Esophagus (tissue), 2 donors: ENCODE results near the gene ZNF516. TPM values are rescaled to one million over a fixed set of nuclear protein-coding genes. Genes with fewer than 3 reads are reported as not detected.

ENCODE experiments used
- H3K27ac ChIP-seq, 2 donors: one replicate each; pipeline ENCODE4 v1.5.1; 2013; ENCODE audit warnings: low read depth in 2 of 2, mild to moderate bottlenecking in 2 of 2, inconsistent platforms in 1 of 2, low read length in 1 of 2, moderate library complexity in 1 of 2
- H3K27me3 ChIP-seq, 2 donors: one replicate each; pipeline ENCODE4 v1.6.1; 2013; ENCODE audit warnings: low read length in 2 of 2, control low read depth in 1 of 2, mild to moderate bottlenecking in 1 of 2; ENCODE audit not compliant: insufficient read depth in 2 of 2, control insufficient read depth in 1 of 2
- H3K36me3 ChIP-seq, 2 donors: one replicate each; pipeline ENCODE4 v1.6.1; 2013; ENCODE audit warnings: low read length in 1 of 2; ENCODE audit not compliant: control insufficient read depth in 2 of 2, insufficient read depth in 2 of 2
- H3K4me1 ChIP-seq, 2 donors: one replicate each; pipeline ENCODE4 v1.6.1; 2013; ENCODE audit warnings: low read length in 1 of 2; ENCODE audit not compliant: control insufficient read depth in 2 of 2, insufficient read depth in 2 of 2
- H3K4me3 ChIP-seq, 2 donors: one replicate each; pipeline ENCODE4 v1.5.1; 2013; ENCODE audit warnings: low read length in 2 of 2, mild to moderate bottlenecking in 2 of 2, low read depth in 1 of 2, moderate library complexity in 1 of 2
- H3K9me3 ChIP-seq, 2 donors: one replicate each; pipeline ENCODE4 v1.6.1; 2013; ENCODE audit warnings: mild to moderate bottlenecking in 2 of 2, low read depth in 1 of 2, low read length in 1 of 2, moderate library complexity in 1 of 2; ENCODE audit not compliant: control insufficient read depth in 2 of 2, insufficient read depth in 1 of 2
- WGBS, 2 donors: extraction: QIAGEN DNeasy Blood & Tissue Kit; methylation state at CpG; one replicate each; pipeline ENCODE4 v1.1.7; 2013; 5-methylcytosine and 5-hydroxymethylcytosine counted together
- polyA plus RNA-seq, 2 donors: library from polyadenylated mRNA; stranded (reverse); fragments of 200-250 nt; gene quantifications; one replicate each; pipeline ENCODE4 v1.2.3, GENCODE V29; 2013
- donor health status: healthy with polysubstance abuse.
- donor health status: Bipolar disorder and iron deficiency.

ZNF516 gene
- polyA plus RNA-seq, 2 donors, result 4.0 to 5.4 TPM

- peaks cover 8 to 14% of the 10 kb centered on the region in 2 donors for H3K4me1 ChIP-seq
Measured at GRCh38 chr18:76446321-76447257, 48.5 kb downstream of the ZNF516 start.

GRCh38 chr18:76445741-76446232, 49.3 kb downstream of the ZNF516 start:
- Histone ChIP-seq H3K9me3 (no peaks in the 10 kb centered on the region), H3K27ac (peak overlapping the region in 1 of 2 donors; percentile 27), H3K4me3 (no peak overlapping the region), H3K27me3 (no peaks in the 10 kb centered on the region), H3K4me1 (peaks cover 8 to 14% of the 10 kb centered on the region in 2 donors), H3K36me3 (peaks cover 0 to 21% of the 10 kb centered on the region in 2 donors)
- 57 to 60% methylated on average over 11 of the region's 11 CpGs for WGBS, 2 donors

More at GRCh38 chr18:76446321-76447257, 48.5 kb downstream of the ZNF516 start:
- no peak overlapping the region for H3K4me3 ChIP-seq
- peaks cover 0 to 15% of the 10 kb centered on the region in 2 donors for H3K36me3 ChIP-seq
- 74 to 76% methylated on average over 20 of the region's 20 CpGs for WGBS, 2 donors
- no peaks in the 10 kb centered on the region for H3K9me3 ChIP-seq
- H3K27ac ChIP-seq, result peak overlapping the region in 1 of 2 donors; percentile 34
- H3K27me3 ChIP-seq, result no peaks in the 10 kb centered on the region

DNA sequence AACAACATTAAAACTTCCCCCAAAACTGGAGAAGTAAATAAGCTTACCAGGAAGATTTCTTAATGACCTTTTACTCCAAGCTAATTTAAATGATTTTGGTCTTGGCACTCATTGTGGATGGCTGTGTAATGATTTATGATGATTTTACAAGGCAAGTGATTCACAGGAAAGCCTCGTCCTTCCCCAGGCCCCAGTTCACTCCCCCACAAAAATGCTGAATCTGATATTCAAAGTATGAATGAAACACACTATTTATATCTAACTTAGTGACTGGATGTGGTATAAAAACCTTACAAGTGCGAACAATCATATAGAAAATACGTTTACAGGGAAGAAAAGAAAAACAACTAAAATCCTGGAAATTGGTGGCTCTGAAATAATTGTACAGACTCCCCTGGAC, 49.8 kb downstream of the ZNF516 start:
- H3K27ac ChIP-seq, result no peak overlapping the region
- H3K4me1 ChIP-seq, result peaks cover 8 to 14% of the 10 kb centered on the region in 2 donors
- WGBS, 2 donors, result 50 to 55% methylated on average over 3 of the region's 3 CpGs

DNA sequence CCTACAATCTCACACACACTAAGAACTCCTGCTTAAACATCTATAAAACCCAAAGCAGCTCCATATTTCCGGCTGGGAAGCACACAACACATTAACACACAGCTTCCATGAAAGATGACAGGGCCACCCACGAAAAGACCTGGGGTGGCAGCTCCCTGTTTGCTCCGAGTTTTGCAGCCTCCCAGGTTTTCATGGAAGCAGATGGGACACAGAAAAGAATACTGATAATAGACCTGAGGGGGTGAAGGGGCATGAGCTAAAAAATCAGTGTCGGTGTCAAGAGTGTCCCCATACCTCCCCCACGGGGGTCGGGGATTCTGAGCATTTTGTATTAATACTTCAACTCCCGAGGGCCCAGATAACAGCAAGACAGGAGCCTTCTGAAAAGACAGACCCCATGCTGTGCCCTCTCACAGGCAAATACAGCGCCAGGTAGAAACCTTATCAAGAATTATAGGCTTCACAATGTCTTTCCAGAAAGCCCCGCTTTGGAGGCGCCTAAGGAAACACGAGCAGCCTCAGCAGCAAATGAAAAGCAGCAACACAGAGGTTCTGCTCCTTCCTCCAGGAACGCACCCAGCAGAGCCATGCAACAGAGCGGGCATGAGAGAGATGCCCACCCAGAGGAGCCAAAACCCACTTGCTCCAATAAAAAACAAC, 50.5 kb downstream of the ZNF516 start:
- Histone ChIP-seq H3K27me3 (no peaks in the 10 kb centered on the region), H3K9me3 (no peaks in the 10 kb centered on the region), H3K4me3 (no peak overlapping the region), H3K4me1 (peaks cover 8 to 14% of the 10 kb centered on the region in 2 donors), H3K27ac (no peak overlapping the region), H3K36me3 (peaks cover 0 to 24% of the 10 kb centered on the region in 2 donors)
- 81 to 83% methylated on average over 13 of the region's 13 CpGs for WGBS, 2 donors

More for the DNA sequence above, 49.8 kb downstream of the ZNF516 start:
- H3K36me3 ChIP-seq, result peaks cover 0 to 24% of the 10 kb centered on the region in 2 donors
- no peaks in the 10 kb centered on the region for H3K9me3 ChIP-seq
- H3K4me3 ChIP-seq, result no peak overlapping the region
- no peaks in the 10 kb centered on the region for H3K27me3 ChIP-seq

DNA sequence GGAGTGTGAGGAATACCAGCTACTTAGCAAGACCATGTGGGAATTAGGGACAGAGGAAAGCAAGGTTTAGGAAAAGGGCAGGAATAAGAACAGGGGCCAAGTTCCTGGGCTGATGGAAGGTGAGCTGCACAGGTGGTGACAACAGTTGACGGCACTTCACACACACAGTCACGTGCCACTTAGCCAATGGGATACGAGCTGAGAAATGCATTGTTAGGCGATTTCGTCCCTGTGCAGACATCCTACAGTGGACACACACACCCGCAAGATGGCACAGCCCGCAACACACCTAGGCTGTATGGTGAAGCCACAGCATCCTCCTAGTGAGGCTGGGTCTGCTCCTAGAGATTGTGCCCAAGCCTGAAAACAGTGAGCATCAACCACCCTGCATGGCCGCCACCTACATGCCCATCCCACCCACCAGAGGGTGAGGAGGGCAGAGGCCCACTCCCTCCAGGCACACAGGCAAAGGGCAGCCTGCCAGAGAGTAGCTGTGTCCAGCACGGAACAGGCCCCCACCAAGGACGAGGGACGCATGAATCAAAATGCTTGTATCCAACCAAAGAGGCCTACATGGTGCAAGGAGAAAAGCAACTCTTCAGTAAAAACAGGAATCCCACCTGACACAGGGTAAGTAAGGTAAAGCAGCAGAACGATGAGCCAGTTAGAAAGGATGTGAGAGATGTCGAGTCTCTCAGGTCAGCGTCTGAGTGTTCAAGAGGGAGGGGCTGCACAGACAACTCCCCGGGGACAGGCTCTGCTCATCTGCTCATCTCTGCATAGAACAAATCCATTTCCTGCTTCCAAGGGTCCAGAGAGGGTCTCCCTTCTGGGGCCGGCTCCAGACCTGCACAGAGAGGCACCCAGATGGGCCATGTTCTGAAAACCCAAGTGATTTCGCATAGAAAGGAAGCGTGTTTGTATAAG, 51.3 kb downstream of the ZNF516 start:
- Histone ChIP-seq H3K9me3 (no peaks in the 10 kb centered on the region), H3K27me3 (no peaks in the 10 kb centered on the region), H3K4me1 (peaks cover 4 to 14% of the 10 kb centered on the region in 2 donors), H3K36me3 (peaks cover 0 to 24% of the 10 kb centered on the region in 2 donors), H3K27ac (no peak overlapping the region), H3K4me3 (no peak overlapping the region)
- WGBS, 2 donors, result 85 to 86% methylated on average over 18 of the region's 18 CpGs

DNA sequence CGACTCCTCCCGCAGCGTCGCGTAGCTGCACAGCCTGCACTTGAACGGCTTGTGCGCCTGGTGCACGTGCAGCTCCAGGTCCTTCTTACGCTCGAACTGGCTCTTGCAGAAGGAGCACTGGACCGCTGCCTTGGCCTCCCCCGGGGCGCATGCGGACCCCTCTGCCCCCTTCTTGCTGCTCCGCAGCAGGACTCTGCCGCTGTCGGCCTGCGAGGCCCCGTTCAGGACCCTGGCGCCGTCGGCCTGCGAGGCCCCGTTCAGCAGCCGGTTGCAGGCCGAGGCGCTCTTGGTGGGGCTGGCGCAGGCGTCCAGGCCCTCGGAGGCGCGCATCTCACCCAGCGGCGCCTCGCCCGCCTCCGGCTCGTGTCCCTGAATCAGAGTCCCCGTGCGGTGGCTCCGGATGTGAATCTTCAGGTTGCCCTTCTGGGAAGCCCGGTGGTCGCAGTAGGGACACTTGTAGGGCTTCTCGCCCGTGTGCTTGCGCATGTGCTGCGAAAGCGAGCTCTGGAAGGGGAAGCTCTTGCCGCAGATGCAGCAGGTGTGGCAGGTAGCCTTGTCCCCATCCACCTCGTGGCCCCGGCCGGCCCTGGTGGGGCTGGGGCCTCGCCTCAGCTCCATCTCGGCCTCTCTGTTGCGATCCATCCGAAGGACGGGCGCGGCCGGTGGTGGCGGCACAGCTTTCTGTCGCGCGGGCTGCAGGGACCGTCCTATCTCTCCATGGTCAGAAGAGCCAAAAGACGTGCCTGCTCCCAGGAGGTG, 52.5 kb downstream of the ZNF516 start:
- H3K4me1 ChIP-seq, result peaks cover 4 to 9% of the 10 kb centered on the region in 2 donors
- peaks cover 0 to 24% of the 10 kb centered on the region in 2 donors for H3K36me3 ChIP-seq
- WGBS, 2 donors, result 97% methylated on average over 66 of the region's 66 CpGs

GRCh38 chr18:76441668-76442412, 53.2 kb downstream of the ZNF516 start:
- Histone ChIP-seq H3K9me3 (no peaks in the 10 kb centered on the region), H3K36me3 (peaks cover 0 to 24% of the 10 kb centered on the region in 2 donors), H3K27ac (no peak overlapping the region), H3K4me1 (peaks cover 4 to 7% of the 10 kb centered on the region in 2 donors), H3K4me3 (no peak overlapping the region), H3K27me3 (no peaks in the 10 kb centered on the region)
- WGBS, 2 donors, result 96 to 97% methylated on average over 61 to 65 of the region's 65 CpGs

More for the DNA sequence above, 52.5 kb downstream of the ZNF516 start:
- no peaks in the 10 kb centered on the region for H3K9me3 ChIP-seq
- no peak overlapping the region for H3K4me3 ChIP-seq
- H3K27me3 ChIP-seq, result no peaks in the 10 kb centered on the region
- no peak overlapping the region for H3K27ac ChIP-seq

- H3K27ac ChIP-seq, result no peak overlapping the region
- peaks cover 4 to 5% of the 10 kb centered on the region in 2 donors for H3K4me1 ChIP-seq
- H3K27me3 ChIP-seq, result no peaks in the 10 kb centered on the region
- H3K9me3 ChIP-seq, result no peaks in the 10 kb centered on the region
- H3K36me3 ChIP-seq, result peaks cover 0 to 24% of the 10 kb centered on the region in 2 donors
- no peak overlapping the region for H3K4me3 ChIP-seq
- WGBS, 2 donors, result 97 to 98% methylated on average over 54 of the region's 54 CpGs
Measured at GRCh38 chr18:76441002-76441667, 53.9 kb downstream of the ZNF516 start.
